ENCODE measurements around the gene MAFG. TPM values are rescaled to one million over a fixed set of nuclear protein-coding genes. Genes with fewer than 3 reads are reported as not detected.

The MAFG gene
- total and polyA plus RNA-seq, 10 donors = 3.2 to 41.4 (median 23.4) TPM

DNA sequence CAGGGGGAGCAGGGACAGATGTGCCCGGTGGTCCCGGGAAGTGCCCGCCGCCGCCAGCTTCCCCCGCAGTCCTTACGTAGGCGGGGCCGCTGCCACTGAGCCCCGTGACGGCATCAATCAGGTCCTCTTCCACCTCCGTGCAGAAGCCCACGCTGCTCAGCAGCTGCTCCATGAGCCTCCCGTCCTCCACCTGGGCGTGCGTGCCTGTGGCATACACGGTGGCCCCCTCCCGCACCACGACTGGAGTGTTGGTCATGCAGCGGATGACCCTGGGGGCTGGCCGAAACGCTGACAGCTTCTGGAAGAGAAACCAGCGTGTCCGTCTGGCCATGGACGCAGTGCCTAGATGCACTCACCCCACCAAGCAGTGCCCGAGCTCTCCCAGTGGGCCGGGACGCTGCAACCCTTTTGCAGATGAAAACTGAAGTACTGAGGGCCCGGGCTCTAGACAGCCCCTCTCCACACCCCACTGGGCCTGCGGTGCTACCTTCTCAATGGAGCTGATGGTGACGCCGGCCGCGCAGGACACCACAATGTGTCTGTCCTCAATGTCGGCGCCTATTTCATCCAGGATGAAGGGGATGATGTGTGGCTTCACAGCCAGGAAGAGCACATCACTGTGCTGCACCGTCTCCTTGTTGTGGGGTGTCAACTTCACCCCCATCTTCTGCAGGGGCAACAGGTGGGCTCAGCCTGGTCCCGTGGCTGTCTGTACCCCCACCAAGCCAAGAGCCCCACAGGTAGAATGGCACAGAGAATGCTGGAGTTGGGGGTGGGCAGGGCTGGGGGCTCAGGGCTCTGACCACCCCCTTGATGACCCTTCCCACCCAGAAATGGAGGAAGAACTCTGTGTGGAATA, 7.5 kb upstream of the MAFG start:
- H3K4me1 ChIP-seq = peaks cover 0 to 25% (median 15%) of the 10 kb centered on the region in 6 donors
- TF ChIP-seq POLR2AphosphoS5 (IDR thresholded peaks at IDR 0.05) (no peak), POLR2A (IDR thresholded peaks at IDR 0.05) (no peak)
- TF ChIP-seq, protein P1, sequence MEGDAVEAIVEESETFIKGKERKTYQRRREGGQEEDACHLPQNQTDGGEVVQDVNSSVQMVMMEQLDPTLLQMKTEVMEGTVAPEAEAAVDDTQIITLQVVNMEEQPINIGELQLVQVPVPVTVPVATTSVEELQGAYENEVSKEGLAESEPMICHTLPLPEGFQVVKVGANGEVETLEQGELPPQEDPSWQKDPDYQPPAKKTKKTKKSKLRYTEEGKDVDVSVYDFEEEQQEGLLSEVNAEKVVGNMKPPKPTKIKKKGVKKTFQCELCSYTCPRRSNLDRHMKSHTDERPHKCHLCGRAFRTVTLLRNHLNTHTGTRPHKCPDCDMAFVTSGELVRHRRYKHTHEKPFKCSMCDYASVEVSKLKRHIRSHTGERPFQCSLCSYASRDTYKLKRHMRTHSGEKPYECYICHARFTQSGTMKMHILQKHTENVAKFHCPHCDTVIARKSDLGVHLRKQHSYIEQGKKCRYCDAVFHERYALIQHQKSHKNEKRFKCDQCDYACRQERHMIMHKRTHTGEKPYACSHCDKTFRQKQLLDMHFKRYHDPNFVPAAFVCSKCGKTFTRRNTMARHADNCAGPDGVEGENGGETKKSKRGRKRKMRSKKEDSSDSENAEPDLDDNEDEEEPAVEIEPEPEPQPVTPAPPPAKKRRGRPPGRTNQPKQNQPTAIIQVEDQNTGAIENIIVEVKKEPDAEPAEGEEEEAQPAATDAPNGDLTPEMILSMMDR (IDR thresholded peaks at IDR 0.05 in 8 of 11, conservative IDR thresholded peaks at IDR 0.05 in 3 of 11) = no peak
- no peaks in the 10 kb centered on the region for H3K9me3 ChIP-seq
- DNase-seq = no peak
- intact Hi-C loops (cut with DNase I; ENCODE audit: low total_unique reads) = no loop called here
- H3K36me3 ChIP-seq = no peaks in the 10 kb centered on the region
- H3K27me3 ChIP-seq (replicated peaks in 1 of 7) = peaks cover 0 to 86% (median 22%) of the 10 kb centered on the region in 7 donors
- no peak overlapping the region for H3K4me3 ChIP-seq
- H3K27ac ChIP-seq = no peak overlapping the region
- 90 to 96% (median 93%) methylated on average over 17 to 38 of the region's 38 CpGs for WGBS, 5 donors

DNA sequence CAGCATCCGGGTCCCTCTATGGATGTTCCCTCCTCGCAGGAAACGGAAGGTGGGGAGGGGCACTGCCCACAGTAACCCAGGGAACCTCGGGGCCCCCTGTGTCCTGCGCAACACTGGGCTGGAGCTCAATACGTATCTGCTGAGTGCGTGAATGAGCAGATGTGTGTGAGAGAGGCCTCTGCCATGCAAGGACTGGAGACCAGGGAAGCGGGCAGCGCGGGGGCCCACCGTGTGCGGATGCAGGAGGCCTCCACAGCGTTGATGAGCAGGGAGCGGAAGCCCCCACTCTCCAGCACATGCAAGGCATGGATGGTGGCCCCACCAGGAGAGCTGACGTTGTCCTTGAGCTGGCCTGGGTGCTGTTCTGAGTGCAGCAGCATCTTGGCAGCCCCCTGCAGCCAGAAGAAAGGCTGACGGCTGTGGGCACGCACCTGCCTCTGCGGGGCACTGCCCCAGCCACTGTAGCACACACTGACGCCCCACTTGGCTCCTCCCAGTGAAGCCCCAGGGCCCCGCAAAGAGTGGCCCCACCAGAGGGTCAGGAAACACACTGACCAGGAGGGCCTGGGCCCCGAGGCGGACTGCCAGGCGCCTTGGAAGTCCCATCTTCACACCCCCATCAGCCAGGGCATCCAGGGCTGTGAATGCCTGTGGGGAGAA, 6.7 kb upstream of the MAFG start:
- H3K4me3 ChIP-seq = no peak overlapping the region
- peaks cover 0 to 86% (median 22%) of the 10 kb centered on the region in 7 donors for H3K27me3 ChIP-seq (replicated peaks in 1 of 7)
- H3K4me1 ChIP-seq = peaks cover 0 to 25% (median 14%) of the 10 kb centered on the region in 6 donors
- TF ChIP-seq POLR2A (IDR thresholded peaks at IDR 0.05) (no peak), POLR2AphosphoS5 (IDR thresholded peaks at IDR 0.05) (no peak)
- TF ChIP-seq, protein P1 (IDR thresholded peaks at IDR 0.05 in 8 of 11, conservative IDR thresholded peaks at IDR 0.05 in 3 of 11) = no peak
- no peak for DNase-seq
- intact Hi-C loops (cut with DNase I; ENCODE audit: low total_unique reads) = no loop called here
- WGBS, 5 donors = 79 to 92% (median 83%) methylated on average over 22 to 23 of the region's 23 CpGs
- H3K27ac ChIP-seq = no peak overlapping the region
- no peaks in the 10 kb centered on the region for H3K9me3 ChIP-seq
- no peaks in the 10 kb centered on the region for H3K36me3 ChIP-seq

DNA sequence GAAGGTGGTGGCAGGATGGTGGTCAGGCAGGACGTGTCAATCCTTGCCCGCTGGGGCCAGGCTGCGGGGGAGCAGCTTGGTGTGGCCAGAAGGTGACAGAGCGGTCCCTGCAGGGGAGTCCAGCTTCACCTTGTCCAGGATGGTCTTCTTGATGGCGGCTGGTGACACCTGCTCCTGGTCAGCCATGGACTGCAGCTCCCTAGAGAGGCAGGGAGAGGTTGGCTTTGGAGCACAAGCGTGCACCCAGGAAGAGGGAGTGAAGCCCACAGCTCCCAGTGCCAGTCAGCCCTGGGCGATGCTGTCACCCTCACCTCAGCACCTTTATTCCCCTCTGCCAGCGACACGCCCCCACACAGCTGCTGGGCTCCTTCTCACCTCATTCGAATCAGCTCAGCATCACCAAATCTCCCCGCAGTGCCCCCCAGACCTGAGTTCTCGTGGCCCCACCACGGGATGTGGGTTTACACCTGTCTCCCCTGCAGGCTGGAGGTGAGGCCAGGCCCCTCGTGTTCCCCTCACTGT, 5.7 kb upstream of the MAFG start:
- TF ChIP-seq, protein P1 (IDR thresholded peaks at IDR 0.05 in 8 of 11, conservative IDR thresholded peaks at IDR 0.05 in 3 of 11) = no peak
- TF ChIP-seq POLR2A (IDR thresholded peaks at IDR 0.05) (no peak), POLR2AphosphoS5 (IDR thresholded peaks at IDR 0.05) (no peak)
- no peak overlapping the region for H3K27ac ChIP-seq
- H3K9me3 ChIP-seq = no peaks in the 10 kb centered on the region
- H3K4me1 ChIP-seq = peaks cover 5 to 33% (median 23%) of the 10 kb centered on the region in 6 donors
- intact Hi-C loops (cut with DNase I; ENCODE audit: low total_unique reads) = no loop called here
- H3K4me3 ChIP-seq = no peak overlapping the region
- H3K36me3 ChIP-seq = no peaks in the 10 kb centered on the region
- peaks cover 0 to 89% (median 31%) of the 10 kb centered on the region in 7 donors for H3K27me3 ChIP-seq (replicated peaks in 1 of 7)
- WGBS, 5 donors = 80 to 88% (median 85%) methylated on average over 13 to 14 of the region's 14 CpGs
- no peak for DNase-seq
